ENCODE data around the gene EXOSC7. TPM values are rescaled to one million over a fixed set of nuclear protein-coding genes. Genes with fewer than 3 reads are reported as not detected.
A peak's percentile ranks its signal among the peaks of the same experiment; 100 is the strongest.

The EXOSC7 gene
- total RNA-seq = 10 to 100 TPM; 57.4 to 80.3 (median 60.9) TPM

- Histone ChIP-seq H3K27me3 (no peaks in the 10 kb centered on the region), H3K4me1 (peaks cover 38 to 43% of the 10 kb centered on the region in 2 donors), H3K36me3 (no peaks in the 10 kb centered on the region), H3K27ac (peak within 1 kb of the TSS; percentile 91 to 97 (median 94)), H3K9me3 (no peaks in the 10 kb centered on the region), H3K4me3 (peak within 1 kb of the TSS; percentile 88 to 99 (median 94))
- DNase-seq (peak; percentile 77 to 81), ATAC-seq (peak; percentile 83 to 87)
- intact Hi-C loops (cut with DNase I; ENCODE audit: low total_unique reads) (loop anchor here (2.0 to 5.0 kb wide), 2 partner anchors 114 to 215 kb away; partner anchors contain the start of genes KIAA1143, KIF15 and TMEM42), in situ Hi-C loops (cut with MboI; ENCODE audit: low sequenced_read_pairs in 4 of 4) (loop anchor here in 1 of 4 donors (10.0 kb wide), 1 partner anchor 211 kb away; the partner anchor contains the start of genes KIAA1143 and KIF15)
- TF ChIP-seq CTCF (IDR thresholded peaks at IDR 0.05 in 4 of 5, conservative IDR thresholded peaks at IDR 0.05 in 1 of 5) = no peak
- TF ChIP-seq POLR2A (IDR thresholded peaks at IDR 0.05) = peak; percentile 62 to 75
These were observed at the start of gene EXOSC7, which contains the start of gene ZDHHC3 for GRCh38 chr3:44976002-44976815. Gene EXOSC7 (plus strand): TSS chr3:44976244. CDS start chr3:44976278, 34 bp downstream. Gene ZDHHC3 (minus strand): TSS chr3:44976174. CDS start chr3:44959436, 16,738 bp downstream.

- peaks cover 0 to 73% of the 10 kb centered on the region in 2 donors for H3K36me3 ChIP-seq
- H3K27me3 ChIP-seq = no peaks in the 10 kb centered on the region
- no peaks in the 10 kb centered on the region for H3K9me3 ChIP-seq
- no peaks in the 10 kb centered on the region for H3K4me1 ChIP-seq
- no peak for TF ChIP-seq CTCF (IDR thresholded peaks at IDR 0.05 in 4 of 5, conservative IDR thresholded peaks at IDR 0.05 in 1 of 5)
- TF ChIP-seq POLR2A (IDR thresholded peaks at IDR 0.05) = no peak
- H3K27ac ChIP-seq = no peak overlapping the region
- in situ Hi-C loops (cut with MboI; ENCODE audit: low sequenced_read_pairs in 4 of 4) (no loop called here), intact Hi-C loops (cut with DNase I; ENCODE audit: low total_unique reads) (no loop called here)
- ATAC-seq = no peak
- H3K4me3 ChIP-seq = no peak overlapping the region
- no peak for DNase-seq
These were observed 49.1 kb upstream of the EXOSC7 start for GRCh38 chr3:44926921-44927320.

- intact Hi-C loops (cut with DNase I; ENCODE audit: low total_unique reads) (no loop called here), in situ Hi-C loops (cut with MboI; ENCODE audit: low sequenced_read_pairs in 4 of 4) (no loop called here)
- no peaks in the 10 kb centered on the region for H3K27me3 ChIP-seq
- H3K27ac ChIP-seq = no peak overlapping the region
- H3K36me3 ChIP-seq = peaks cover 0 to 73% of the 10 kb centered on the region in 2 donors
- H3K4me3 ChIP-seq = no peak overlapping the region
- TF ChIP-seq POLR2A (IDR thresholded peaks at IDR 0.05) = no peak
- no peak for TF ChIP-seq CTCF (IDR thresholded peaks at IDR 0.05 in 4 of 5, conservative IDR thresholded peaks at IDR 0.05 in 1 of 5)
- DNase-seq (no peak), ATAC-seq (no peak)
- H3K4me1 ChIP-seq = no peaks in the 10 kb centered on the region
- H3K9me3 ChIP-seq = no peaks in the 10 kb centered on the region
These were observed 48.7 kb upstream of the EXOSC7 start for GRCh38 chr3:44927371-44927770.

- TF ChIP-seq POLR2A (IDR thresholded peaks at IDR 0.05) (no peak), CTCF (IDR thresholded peaks at IDR 0.05 in 4 of 5, conservative IDR thresholded peaks at IDR 0.05 in 1 of 5) (no peak)
- in situ Hi-C loops (cut with MboI; ENCODE audit: low sequenced_read_pairs in 4 of 4) = no loop called here
- intact Hi-C loops (cut with DNase I; ENCODE audit: low total_unique reads) = no loop called here
- DNase-seq (no peak), ATAC-seq (no peak)
- Histone ChIP-seq H3K4me1 (no peaks in the 10 kb centered on the region), H3K36me3 (peaks cover 0 to 72% of the 10 kb centered on the region in 2 donors), H3K27ac (no peak overlapping the region), H3K27me3 (no peaks in the 10 kb centered on the region), H3K9me3 (no peaks in the 10 kb centered on the region), H3K4me3 (no peak overlapping the region)
These were observed 46.3 kb upstream of the EXOSC7 start for GRCh38 chr3:44929782-44930181.
